Measurements from ENCODE around the gene ASRGL1.
"Not testable (repeated sequence)": the region's sequence is repeated elsewhere in the genome, so short reads cannot be mapped to it uniquely, and the experiment has no call there.

Gene ASRGL1

GRCh38 chr11:62378459-62379063 lies 41.3 kb downstream of the ASRGL1 start:
- not testable (repeated sequence) for H3K27me3 ChIP-seq (ENCODE audit: insufficient read depth, low read length); H3K36me3 ChIP-seq (ENCODE audit: insufficient read depth, low read length); H3K4me1 ChIP-seq (ENCODE audit: control insufficient read depth, insufficient read depth, low read length, unreplicated experiment); H3K27ac ChIP-seq (ENCODE audit: low read depth, low read length); H2AFZ ChIP-seq (ENCODE audit: low read length, unreplicated experiment); H3K4me3 ChIP-seq (ENCODE audit: low read depth, low read length); H3K79me2 ChIP-seq (ENCODE audit: control insufficient read depth, insufficient read depth, low read length, unreplicated experiment)

GRCh38 chr11:62379586-62379985 lies 42.3 kb downstream of the ASRGL1 start:
- H3K27ac ChIP-seq (ENCODE audit: low read depth, low read length); H3K4me1 ChIP-seq (ENCODE audit: control insufficient read depth, insufficient read depth, low read length, unreplicated experiment); H2AFZ ChIP-seq (ENCODE audit: low read length, unreplicated experiment); H3K36me3 ChIP-seq (ENCODE audit: insufficient read depth, low read length); H3K27me3 ChIP-seq (ENCODE audit: insufficient read depth, low read length); H3K4me3 ChIP-seq (ENCODE audit: low read depth, low read length); H3K79me2 ChIP-seq (ENCODE audit: control insufficient read depth, insufficient read depth, low read length, unreplicated experiment): not testable (repeated sequence)

GRCh38 chr11:62380821-62381245 lies 43.6 kb downstream of the ASRGL1 start:
- peak overlapping the region; percentile 45; the same call in 1 of the 2 replicates for H3K4me3 ChIP-seq (ENCODE audit: low read depth, low read length)
- H3K27me3 ChIP-seq (ENCODE audit: insufficient read depth, low read length); H3K27ac ChIP-seq (ENCODE audit: low read depth, low read length); H3K79me2 ChIP-seq (ENCODE audit: control insufficient read depth, insufficient read depth, low read length, unreplicated experiment); H3K36me3 ChIP-seq (ENCODE audit: insufficient read depth, low read length); H3K4me1 ChIP-seq (ENCODE audit: control insufficient read depth, insufficient read depth, low read length, unreplicated experiment): not testable (repeated sequence)
- H2AFZ ChIP-seq (ENCODE audit: low read length, unreplicated experiment) = peak overlapping the region; percentile 49

- no peak overlapping the region for H2AFZ ChIP-seq (ENCODE audit: low read length, unreplicated experiment)
- no peaks in the 10 kb centered on the region for H3K79me2 ChIP-seq (ENCODE audit: control insufficient read depth, insufficient read depth, low read length, unreplicated experiment)
- H3K27me3 ChIP-seq (ENCODE audit: insufficient read depth, low read length) = peaks cover 3% of the 10 kb centered on the region; the same call in 1 of the 2 replicates
- no peak overlapping the region for H3K4me3 ChIP-seq (ENCODE audit: low read depth, low read length)
- no peaks in the 10 kb centered on the region for H3K36me3 ChIP-seq (ENCODE audit: insufficient read depth, low read length)
- no peak overlapping the region for H3K27ac ChIP-seq (ENCODE audit: low read depth, low read length)
- H3K4me1 ChIP-seq (ENCODE audit: control insufficient read depth, insufficient read depth, low read length, unreplicated experiment) = no peaks in the 10 kb centered on the region
Observed at GRCh38 chr11:62383822-62384221, 46.6 kb downstream of the ASRGL1 start.

- H3K4me3 ChIP-seq (ENCODE audit: low read depth, low read length); H3K27me3 ChIP-seq (ENCODE audit: insufficient read depth, low read length); H3K36me3 ChIP-seq (ENCODE audit: insufficient read depth, low read length); H3K4me1 ChIP-seq (ENCODE audit: control insufficient read depth, insufficient read depth, low read length, unreplicated experiment); H3K27ac ChIP-seq (ENCODE audit: low read depth, low read length); H3K79me2 ChIP-seq (ENCODE audit: control insufficient read depth, insufficient read depth, low read length, unreplicated experiment); H2AFZ ChIP-seq (ENCODE audit: low read length, unreplicated experiment): not testable (repeated sequence)
Observed at GRCh38 chr11:62386083-62386482, 48.8 kb downstream of the ASRGL1 start.

- Histone ChIP-seq H3K4me3 (ENCODE audit: low read depth, low read length) (no peak overlapping the region), H2AFZ (ENCODE audit: low read length, unreplicated experiment) (no peak overlapping the region), H3K27me3 (ENCODE audit: insufficient read depth, low read length) (no peaks in the 10 kb centered on the region), H3K36me3 (ENCODE audit: insufficient read depth, low read length) (no peaks in the 10 kb centered on the region), H3K79me2 (ENCODE audit: control insufficient read depth, insufficient read depth, low read length, unreplicated experiment) (no peaks in the 10 kb centered on the region), H3K4me1 (ENCODE audit: control insufficient read depth, insufficient read depth, low read length, unreplicated experiment) (no peaks in the 10 kb centered on the region), H3K27ac (ENCODE audit: low read depth, low read length) (no peak overlapping the region)
Observed at GRCh38 chr11:62387381-62387780, 50.1 kb downstream of the ASRGL1 start.

- Histone ChIP-seq H3K4me3 (ENCODE audit: low read depth, low read length) (no peak overlapping the region), H3K4me1 (ENCODE audit: control insufficient read depth, insufficient read depth, low read length, unreplicated experiment) (no peaks in the 10 kb centered on the region), H3K79me2 (ENCODE audit: control insufficient read depth, insufficient read depth, low read length, unreplicated experiment) (no peaks in the 10 kb centered on the region), H3K27ac (ENCODE audit: low read depth, low read length) (no peak overlapping the region), H2AFZ (ENCODE audit: low read length, unreplicated experiment) (no peak overlapping the region), H3K27me3 (ENCODE audit: insufficient read depth, low read length) (no peaks in the 10 kb centered on the region), H3K36me3 (ENCODE audit: insufficient read depth, low read length) (no peaks in the 10 kb centered on the region)
Observed at GRCh38 chr11:62388999-62389398, 51.8 kb downstream of the ASRGL1 start.

GRCh38 chr11:62390237-62390636 lies 53.0 kb downstream of the ASRGL1 start:
- no peaks in the 10 kb centered on the region for H3K4me1 ChIP-seq (ENCODE audit: control insufficient read depth, insufficient read depth, low read length, unreplicated experiment)

GRCh38 chr11:62390722-62391121 lies 53.5 kb downstream of the ASRGL1 start:
- H2AFZ ChIP-seq (ENCODE audit: low read length, unreplicated experiment) = no peak overlapping the region
- no peak overlapping the region for H3K27ac ChIP-seq (ENCODE audit: low read depth, low read length)
- no peaks in the 10 kb centered on the region for H3K79me2 ChIP-seq (ENCODE audit: control insufficient read depth, insufficient read depth, low read length, unreplicated experiment)
- no peak overlapping the region for H3K4me3 ChIP-seq (ENCODE audit: low read depth, low read length)
- H3K36me3 ChIP-seq (ENCODE audit: insufficient read depth, low read length) = no peaks in the 10 kb centered on the region
- H3K27me3 ChIP-seq (ENCODE audit: insufficient read depth, low read length) = no peaks in the 10 kb centered on the region
- H3K4me1 ChIP-seq (ENCODE audit: control insufficient read depth, insufficient read depth, low read length, unreplicated experiment) = no peaks in the 10 kb centered on the region

More at GRCh38 chr11:62390237-62390636, 53.0 kb downstream of the ASRGL1 start:
- Histone ChIP-seq H3K79me2 (ENCODE audit: control insufficient read depth, insufficient read depth, low read length, unreplicated experiment) (no peaks in the 10 kb centered on the region), H3K4me3 (ENCODE audit: low read depth, low read length) (no peak overlapping the region), H2AFZ (ENCODE audit: low read length, unreplicated experiment) (no peak overlapping the region), H3K36me3 (ENCODE audit: insufficient read depth, low read length) (no peaks in the 10 kb centered on the region), H3K27ac (ENCODE audit: low read depth, low read length) (no peak overlapping the region), H3K27me3 (ENCODE audit: insufficient read depth, low read length) (no peaks in the 10 kb centered on the region)

GRCh38 chr11:62391642-62392425 lies 54.6 kb downstream of the ASRGL1 start:
- Histone ChIP-seq H3K4me1 (ENCODE audit: control insufficient read depth, insufficient read depth, low read length, unreplicated experiment) (no peaks in the 10 kb centered on the region), H3K79me2 (ENCODE audit: control insufficient read depth, insufficient read depth, low read length, unreplicated experiment) (no peaks in the 10 kb centered on the region), H3K36me3 (ENCODE audit: insufficient read depth, low read length) (no peaks in the 10 kb centered on the region), H3K4me3 (ENCODE audit: low read depth, low read length) (no peak overlapping the region), H2AFZ (ENCODE audit: low read length, unreplicated experiment) (no peak overlapping the region), H3K27me3 (ENCODE audit: insufficient read depth, low read length) (no peaks in the 10 kb centered on the region), H3K27ac (ENCODE audit: low read depth, low read length) (no peak overlapping the region)

GRCh38 chr11:62392506-62392905 lies 55.3 kb downstream of the ASRGL1 start:
- no peaks in the 10 kb centered on the region for H3K27me3 ChIP-seq (ENCODE audit: insufficient read depth, low read length)
- H3K4me1 ChIP-seq (ENCODE audit: control insufficient read depth, insufficient read depth, low read length, unreplicated experiment) = no peaks in the 10 kb centered on the region
- no peak overlapping the region for H2AFZ ChIP-seq (ENCODE audit: low read length, unreplicated experiment)
- no peaks in the 10 kb centered on the region for H3K36me3 ChIP-seq (ENCODE audit: insufficient read depth, low read length)
- no peak overlapping the region for H3K4me3 ChIP-seq (ENCODE audit: low read depth, low read length)
- no peaks in the 10 kb centered on the region for H3K79me2 ChIP-seq (ENCODE audit: control insufficient read depth, insufficient read depth, low read length, unreplicated experiment)
- H3K27ac ChIP-seq (ENCODE audit: low read depth, low read length) = no peak overlapping the region
